NCI-H2227 treated with DMSO at 0.1 percent for 48 hours (cell line): Measurements from ENCODE around the gene ESRP2.
A peak's percentile ranks its signal among the peaks of the same experiment; 100 is the strongest.

Experiments
- DNase-seq: peaks from one replicate; lab custom pipeline; 2025; lab: John Stamatoyannopoulos, UW

The ESRP2 gene

DNA sequence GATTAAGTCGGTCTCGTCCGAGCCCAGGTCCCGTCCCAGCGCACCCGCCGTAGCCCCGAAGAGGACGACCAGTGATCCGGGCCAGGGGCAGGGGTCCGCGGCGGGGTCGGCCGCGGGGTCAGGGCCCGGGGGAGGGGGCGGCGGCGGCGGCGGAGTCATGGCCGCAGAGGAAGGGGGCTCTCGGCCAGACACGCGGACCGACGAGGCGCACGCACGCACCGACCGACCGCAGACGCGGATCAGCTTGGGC lies at the start of gene ESRP2:
ESRP2 (minus strand) TSS at position 241 of the 250 bp plus-strand sequence; CDS start at position 159, 82 bp downstream.
- DNase-seq: no peak

DNA sequence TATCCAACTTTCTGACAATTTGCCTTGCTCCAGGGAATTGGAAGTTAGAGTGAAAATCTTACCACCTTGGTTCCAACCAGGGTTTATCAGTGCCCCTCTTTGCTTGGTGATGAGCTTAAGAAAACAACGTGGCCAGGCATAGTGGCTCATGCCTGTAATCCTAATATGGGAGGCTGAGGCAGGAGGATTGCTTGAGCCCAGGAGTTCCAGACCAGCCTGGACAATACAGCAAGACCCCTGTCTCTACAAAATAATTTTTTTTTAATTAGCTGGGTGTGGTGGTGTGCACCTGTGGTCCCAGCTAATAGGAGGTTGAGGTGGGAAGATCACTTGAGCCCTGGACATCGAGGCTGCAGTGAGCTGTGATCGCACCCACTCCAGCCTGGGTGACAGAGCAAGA lies 49.8 kb upstream of the ESRP2 start:
- DNase-seq: no peak

DNA sequence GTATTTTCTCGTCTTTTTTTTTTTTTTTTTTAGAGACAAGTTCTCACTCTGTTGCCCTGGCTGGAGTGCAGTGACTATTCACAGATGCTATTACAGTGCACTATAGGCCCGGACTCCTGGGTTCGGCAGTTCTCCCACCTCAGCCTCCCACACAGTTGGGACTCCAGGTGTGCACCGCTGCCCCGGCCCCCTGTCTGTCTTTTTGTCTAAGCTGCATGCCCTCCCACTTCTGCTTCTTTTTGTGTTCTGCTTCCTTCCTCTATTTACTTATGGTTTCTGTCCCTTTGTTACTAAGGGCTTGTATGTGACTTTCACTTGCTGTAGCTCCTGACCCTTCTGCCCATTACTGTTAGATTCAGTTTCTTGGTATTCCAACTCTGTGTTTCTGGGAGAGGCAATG lies 48.9 kb upstream of the ESRP2 start:
- no peak for DNase-seq

DNA sequence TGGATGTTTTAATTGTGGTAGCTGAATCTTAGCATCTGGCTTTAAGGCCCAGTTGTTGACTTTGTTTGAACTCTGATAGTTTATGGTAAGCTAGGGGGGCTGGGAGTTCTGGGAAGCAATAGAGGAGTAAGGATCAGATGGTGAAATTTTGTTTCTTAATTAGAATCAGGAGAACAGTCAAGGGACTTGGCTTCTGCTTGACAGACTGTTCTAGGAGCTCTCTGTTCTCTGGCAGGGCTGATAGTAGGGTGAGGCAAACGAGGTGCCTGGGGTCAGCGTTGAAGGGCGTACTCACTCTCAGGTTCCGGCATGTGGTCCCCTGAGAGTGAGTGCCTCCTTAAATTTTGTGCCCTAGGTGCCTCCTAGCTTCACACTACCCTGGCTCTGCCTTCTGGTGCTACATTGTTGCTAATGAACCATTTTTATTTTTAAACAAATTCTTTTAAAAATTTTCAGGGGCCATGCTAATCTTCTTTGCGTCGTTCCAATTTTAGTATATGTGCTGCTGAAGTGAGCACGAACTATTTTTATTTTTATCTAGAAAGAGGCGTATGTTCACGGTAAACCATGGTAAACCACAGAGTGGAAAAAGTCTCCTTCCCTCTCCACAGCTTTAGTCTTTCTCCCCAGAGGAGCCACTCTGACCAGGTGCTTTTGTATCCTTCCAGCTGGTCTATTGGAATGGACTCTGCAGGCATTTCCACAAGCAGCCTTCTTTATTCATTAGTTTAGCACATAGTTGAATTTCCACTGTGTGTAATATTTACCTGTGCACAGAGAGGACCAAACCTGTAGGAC lies 48.1 kb upstream of the ESRP2 start:
- no peak for DNase-seq

DNA sequence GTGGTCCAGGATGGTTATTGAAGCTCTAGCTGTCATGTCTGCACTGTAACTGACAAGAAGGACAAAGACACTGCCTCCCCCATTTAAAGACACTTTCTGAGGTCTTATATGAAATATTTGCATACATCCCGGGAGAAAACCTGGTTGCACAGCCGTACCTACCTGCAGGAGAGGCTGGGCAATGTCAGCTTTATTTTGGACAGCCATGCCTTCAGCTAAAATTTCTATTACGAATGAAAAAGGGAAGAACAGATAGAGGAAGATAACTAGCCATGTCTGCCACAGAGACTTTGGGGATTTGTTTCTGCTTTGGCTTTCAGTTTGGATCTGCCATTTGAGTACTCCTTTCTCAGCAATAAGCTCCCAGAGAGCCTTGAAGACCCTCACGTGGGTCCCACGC lies 47.4 kb upstream of the ESRP2 start:
- DNase-seq: no peak

DNA sequence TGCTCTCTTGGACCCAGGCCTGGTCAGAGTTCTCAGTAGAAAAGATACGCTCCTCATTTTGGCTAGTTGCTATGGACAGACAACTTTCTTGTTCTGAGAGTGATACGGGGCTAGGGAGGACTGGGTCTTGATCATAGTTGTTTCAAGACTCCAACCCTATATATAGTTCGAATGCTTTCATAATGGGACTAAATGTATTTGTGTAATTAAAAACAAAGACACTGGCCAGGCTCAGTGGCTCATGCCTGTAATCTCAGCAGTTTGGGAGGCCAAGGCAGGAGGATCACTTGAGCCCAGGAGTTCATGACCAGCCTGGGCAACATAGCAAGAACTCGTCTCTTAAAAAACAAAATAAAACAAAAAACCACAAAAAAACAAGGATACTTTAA lies 46.1 kb upstream of the ESRP2 start:
- no peak for DNase-seq

DNA sequence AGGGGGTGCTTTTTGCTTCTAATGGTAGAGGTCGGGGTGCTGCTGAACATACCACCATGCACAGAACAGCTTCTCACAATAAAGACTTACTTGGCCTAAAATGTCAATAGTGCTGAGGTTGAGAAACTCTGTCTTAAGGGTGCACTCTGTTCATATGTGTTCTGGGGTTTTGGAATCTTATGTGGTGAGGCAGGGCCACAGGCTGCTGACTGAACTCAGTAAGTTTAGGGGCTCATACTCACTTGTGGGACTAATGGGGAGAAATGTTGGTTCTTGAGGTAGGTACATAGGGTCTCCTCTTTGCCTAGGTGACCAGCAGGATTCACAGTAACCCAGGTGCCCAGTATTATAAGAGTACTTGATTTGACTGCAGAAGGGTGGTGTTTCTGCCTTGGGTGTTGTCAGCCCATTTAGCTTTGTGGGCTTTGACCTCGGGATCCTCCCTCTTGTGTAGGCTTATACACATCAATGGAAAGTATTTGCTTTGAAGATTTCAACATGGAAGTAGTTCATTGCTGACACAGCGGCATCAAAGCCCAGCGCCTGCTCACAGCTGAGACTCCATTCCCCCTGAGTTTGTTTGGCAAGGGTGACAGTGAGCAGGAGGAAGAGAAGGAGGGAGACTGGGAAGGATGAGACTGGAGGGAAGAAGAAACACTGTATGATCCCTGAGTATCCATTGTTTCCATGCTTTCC lies 45.6 kb upstream of the ESRP2 start:
- no peak for DNase-seq

DNA sequence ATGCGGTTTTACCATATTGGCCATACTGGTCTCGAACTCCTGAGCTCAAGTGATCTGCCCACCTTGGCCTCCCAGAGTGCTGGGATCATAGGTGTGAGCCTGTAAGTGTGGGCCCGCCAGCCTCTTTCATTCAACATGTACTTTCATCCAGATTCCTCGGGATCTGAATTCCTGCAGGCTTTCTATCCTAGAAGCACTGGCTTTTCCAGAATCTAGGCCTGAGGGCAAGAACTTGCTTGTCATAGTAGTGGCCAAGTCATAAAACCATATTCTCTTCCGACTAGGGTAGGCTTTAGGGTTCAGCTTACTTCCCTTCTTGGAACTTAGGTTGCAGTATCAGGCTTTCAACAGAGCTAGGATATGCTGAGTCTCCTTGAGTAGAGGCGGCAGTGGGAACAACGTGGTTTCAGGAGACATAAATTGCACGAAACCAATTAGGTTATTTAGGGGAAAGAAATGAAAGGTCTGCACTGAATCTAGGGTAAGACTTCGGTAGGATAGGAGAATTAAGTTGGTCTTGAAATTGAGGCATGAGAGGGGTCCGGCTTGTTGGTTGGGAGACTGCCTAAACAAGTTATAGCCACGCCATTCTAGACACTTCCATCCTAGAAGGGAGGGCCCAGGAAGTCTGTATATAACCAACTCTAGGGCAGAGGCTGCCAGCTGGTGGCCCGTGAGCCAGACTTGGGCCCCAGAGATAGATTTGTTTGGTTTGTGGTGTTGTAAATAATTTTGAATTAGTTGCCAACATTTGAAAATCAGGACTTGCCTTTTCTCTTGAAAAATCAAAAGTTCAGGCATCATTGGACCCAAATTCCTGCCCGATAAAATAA lies 44.0 kb upstream of the ESRP2 start:
- DNase-seq: no peak

DNA sequence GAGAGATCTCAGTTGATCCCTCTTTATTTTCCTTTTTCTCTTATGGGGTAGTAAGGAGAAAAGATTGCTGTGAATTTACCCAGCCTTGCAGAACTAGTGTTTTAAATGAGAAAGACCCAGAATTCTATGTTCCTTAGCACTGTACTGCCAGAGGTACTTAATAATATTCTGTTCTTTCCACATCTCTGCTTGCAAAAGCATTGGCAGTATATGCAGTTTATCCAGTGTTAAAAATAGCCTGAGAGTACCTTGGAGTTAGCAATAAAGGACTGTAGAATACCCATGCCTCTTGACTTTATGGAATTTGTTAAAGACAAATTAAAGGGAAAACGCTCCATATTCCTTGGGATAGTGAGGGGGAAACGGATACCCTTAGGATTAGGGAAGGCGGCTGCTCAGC lies 40.3 kb upstream of the ESRP2 start:
- no peak for DNase-seq

DNA sequence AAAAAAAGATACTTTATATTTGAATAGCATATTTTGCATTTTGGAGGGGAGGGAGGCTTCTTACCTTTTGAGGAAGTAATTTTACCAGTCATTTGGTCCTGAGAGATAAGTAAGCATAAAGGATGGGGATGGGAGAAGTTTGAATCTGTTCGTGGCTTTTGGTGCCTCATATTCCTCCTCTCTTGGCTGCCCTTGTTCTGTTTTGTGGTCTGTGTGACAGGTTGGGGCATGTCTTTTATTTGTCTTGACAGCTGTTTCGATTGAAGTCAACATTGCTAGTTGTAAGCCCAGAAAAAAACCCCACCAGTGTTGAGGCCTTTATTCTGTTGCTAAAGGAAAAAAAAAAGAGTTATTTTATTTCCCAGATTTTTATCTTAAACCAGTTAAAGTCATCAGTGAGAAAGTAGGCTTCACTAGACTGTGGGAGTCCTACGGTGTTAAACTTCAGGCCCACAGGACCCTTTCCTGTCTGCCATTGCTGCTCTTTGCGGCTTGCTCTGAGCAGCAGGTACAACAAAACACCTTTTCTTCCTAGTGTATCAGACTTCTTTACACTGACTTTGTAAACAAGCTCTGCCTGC lies 39.8 kb upstream of the ESRP2 start:
- no peak for DNase-seq

DNA sequence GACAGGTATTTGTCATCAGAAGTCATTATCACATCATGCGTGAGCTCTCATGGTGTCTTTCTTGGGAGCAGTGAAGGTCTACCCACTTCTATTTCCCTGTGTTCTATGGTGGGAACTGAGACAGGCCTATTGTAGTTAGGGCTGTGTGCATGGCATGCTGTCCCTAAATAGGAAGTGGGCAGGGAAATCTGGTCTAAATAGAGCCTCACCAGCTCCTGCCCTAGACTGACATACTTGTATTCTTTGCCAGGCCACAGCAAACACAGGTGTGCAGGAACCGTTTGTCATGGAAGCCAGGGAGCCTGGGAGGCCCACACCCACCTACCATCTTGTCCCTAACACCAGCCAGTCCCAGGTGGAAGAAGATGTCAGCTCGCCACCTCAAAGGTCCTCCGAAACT lies 38.5 kb upstream of the ESRP2 start:
- DNase-seq: no peak

DNA sequence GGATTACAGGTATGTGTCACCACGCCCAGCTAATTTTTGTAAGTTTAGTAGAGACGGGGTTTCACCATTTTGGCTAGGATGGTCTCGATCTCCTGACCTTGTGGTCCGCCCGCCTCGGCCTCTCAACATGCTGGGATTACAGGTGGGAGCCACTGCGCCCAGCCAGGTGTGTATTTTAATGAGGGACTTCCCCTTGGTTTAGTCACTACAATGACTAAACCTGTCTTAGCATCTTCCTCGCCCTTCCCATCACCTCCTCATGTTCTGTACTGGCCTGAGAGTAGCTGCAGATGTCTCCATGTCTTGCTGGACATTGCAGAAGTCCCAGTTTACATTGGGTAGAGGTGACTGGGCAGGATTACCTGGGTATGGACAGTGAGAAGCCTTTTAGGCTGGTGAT lies 38.0 kb upstream of the ESRP2 start:
- no peak for DNase-seq

DNA sequence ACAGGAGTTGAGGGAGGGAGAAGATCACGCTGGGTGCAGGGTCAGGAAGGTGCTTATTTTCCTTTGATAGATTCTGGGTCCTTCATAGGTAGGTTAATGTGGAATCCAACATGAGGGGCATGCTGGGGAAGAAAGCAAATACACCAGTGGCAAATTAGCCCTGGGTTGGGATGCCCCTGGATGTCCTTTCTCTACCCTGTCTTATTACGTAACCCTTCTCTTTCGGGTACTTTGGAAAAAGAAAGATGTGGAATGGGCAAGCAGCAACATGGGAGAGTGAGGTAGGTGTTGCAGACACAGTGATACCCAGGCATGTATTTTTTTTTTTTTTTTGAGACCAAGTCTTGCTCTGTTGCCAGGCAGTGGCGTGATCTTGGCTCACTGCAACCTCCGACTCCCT lies 37.5 kb upstream of the ESRP2 start:
- DNase-seq: no peak

DNA sequence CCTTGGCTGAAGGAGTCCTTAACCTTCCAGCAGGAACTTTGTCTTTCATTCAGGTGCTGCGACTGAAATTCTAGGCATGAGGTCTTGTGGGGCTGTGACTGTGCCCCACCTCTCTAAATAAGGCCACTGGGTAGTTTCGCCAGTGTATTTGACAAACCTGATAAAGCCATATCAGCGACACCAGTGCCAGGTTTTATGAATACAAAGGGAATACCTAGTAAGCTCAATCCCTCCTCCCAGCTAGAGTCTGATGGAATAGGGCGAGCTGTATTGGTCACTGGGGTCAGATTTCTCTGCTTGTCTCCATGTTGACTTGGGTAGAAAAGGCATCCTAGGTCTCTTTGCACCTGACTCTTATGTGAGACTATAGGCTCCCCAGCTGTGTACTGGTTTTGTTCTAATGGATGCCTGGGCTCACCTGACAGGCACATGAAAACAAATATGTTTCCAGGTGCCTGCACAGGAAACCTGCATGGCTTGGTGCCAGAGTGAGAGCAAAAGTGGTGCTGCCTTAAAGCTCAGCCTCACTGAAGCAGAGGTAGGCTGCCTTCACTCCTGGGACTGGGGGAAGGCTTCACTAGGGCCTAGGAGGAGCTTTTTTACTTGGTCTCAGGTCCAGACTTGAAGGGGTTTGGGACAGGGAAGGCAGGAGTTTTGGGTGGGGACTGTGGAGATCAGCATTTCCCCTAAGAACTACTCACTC lies 36.7 kb upstream of the ESRP2 start:
- DNase-seq: no peak

DNA sequence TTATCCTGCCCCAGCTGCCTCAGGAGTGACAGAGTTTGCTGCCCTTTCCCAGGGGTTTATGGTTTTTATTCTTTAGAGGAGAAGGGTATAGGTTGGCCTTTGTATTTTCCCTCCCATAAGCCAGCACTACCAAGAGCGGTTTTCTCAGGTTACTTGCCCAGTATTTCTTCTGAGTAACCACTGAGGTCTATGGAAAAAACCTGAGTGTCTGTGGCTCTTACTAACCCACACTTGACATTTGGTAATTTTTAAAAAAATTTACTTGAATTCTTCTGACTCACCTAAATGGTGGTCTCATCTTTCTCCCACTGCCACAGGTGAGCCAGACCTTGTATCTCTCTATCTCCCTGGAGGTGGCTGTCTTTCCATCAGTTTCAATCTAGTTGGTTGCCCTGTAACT lies 34.4 kb upstream of the ESRP2 start:
- DNase-seq: no peak

DNA sequence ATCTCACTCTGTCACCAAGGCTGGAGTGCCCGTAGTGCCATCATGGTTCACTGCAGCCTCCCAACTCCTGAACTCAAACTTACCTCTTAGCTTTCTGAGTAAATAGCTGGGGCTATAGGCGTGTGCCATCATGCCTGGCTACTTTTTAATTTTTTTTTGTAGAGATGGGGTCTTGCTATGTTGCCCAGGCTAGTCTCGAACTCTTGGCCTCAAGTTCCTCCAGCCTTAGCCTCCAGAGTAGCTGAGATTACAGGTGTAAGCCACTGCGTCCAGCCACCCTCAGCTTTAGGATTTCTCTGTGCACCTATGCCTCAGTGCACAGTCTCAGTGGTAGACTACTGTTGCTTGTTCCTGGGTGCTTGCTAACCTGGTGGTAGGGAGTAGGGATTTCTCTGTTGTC lies 33.9 kb upstream of the ESRP2 start:
- no peak for DNase-seq

DNA sequence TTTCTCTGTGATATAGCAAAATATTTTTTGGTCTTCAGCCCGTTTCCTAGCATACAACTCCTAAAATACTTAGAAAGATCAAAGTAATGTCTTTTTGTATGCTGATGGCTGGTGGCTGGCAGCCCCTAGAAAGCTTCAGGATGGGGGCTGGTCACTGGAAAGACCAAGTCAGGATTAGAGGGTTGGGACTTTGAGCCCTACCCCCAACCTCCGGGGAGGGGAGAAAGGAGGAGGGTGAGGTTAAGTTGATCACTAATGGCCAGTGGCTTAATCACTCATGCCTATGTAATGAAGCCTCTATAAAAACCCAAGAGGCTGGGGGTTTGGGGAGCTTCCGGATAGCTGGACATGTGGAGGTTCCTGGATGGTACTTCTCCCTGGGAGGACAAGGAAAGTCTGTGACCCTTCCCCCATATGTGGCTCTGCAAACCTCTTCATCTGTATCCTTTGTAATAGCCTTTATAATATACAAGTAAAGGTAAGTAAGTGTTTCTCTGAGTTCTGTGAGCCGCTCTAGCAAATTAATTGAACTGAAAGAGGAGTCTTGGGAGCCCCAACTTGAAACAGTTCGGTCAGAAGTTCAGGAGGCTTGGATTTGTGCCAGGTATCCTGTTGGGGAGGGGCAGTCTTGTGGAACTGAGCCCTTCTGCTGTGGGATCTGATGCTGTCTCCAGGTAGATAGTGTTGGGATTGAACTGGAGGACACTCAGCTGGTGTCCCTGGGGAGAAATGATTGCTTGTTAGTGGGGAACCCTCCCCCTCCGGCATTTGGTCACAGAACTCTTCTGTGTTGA lies 31.9 kb upstream of the ESRP2 start:
- no peak for DNase-seq

DNA sequence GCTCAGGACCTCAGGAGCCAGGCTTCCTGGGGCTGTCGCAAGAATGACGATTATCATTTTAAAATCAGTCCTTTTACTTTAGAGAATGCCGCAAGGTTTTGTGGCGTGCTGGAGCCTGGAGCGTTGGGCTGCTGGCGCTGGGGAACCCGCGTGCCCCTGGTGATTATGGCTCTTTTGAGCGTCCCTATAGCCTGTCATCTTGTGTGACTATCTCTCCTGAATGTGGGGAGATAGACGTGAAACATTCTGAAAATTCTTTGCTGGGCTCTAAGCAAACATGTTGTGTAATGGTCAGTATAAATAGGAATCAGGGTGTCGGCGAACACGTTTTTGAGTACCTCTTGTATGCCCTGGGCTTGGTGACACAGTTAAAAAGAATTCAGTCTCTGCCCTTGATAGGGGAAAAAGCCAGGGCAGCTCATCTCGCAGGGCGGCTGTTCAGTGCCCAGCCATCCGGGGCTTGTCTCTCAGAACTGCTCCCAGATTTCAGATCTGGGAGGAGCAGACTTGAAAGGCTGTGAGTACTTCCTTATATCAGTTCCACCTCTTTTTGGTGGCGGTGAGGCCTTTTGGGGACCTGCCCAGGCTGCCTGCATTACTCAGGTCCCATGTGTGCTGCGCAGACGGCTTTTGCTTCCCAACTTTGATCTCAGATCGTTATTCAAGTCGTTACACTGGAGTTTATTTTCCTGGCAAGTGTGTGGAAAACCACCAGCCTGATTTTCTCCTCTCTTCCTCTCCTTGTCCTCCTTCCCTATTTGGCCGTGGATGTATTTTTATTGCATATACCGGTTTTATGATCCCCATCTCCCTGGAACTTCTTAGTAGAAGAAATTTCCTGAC lies 29.4 kb upstream of the ESRP2 start:
- DNase-seq: no peak

DNA sequence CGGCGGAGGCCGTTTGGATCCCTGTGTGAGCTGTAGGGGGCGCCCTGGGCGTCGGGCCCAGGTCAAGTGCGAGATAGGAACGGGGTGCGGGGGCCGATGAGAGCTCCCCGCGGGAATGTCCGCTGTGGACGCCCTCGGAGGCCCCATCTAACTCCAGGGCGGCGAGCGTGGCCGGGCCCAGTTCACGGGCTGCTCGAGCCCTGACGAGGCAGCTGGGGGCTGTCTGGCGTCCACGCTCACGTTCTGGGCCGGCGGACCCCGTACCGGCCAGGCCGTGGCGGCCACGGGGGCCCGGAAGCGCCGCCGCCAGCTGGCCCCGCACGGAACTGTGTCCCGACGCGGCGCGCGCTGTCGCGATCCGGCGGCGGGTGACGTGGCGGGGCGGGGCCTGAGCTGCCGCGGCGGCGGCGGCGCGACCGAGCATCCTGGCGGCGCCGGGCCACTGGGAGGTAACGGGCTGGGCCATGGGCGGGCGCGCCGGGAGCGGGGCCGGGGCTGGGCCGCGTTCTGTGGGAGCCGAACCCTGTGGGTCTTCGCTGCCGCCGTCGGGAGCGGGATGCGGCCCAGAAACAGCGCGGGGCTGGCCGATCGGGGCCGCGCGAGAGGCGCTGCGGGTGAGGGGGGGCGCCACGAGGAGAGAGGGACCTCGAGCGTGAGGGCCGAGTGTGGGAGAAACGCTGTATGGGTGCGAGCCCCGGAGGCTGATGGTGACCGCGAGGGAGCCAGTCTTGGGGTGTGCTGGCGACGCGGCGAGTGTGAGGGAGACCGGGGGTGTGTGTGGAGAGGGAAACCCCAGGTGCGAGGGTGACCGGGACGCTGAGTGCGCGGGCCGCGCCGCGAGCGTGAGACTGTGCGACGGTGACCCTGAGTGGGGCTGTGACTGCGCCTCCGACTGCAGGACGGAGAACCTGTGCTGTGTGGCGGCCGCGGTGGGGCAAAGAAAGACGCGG lies 28.5 kb upstream of the ESRP2 start, which contains the start of gene SLC7A6:
SLC7A6 (plus strand) TSS at position 399 of the 950 bp plus-strand sequence. CDS start 10,201 bp downstream, outside the sequence.
- DNase-seq: peak; percentile 26
